Forelimb muscle (tissue), 1 donor: Measurements from ENCODE around the gene H2AZ2. TPM values are rescaled to one million over a fixed set of nuclear protein-coding genes. Genes with fewer than 3 reads are reported as not detected.
"Not testable (repeated sequence)": the region's sequence is repeated elsewhere in the genome, so short reads cannot be mapped to it uniquely, and the experiment has no call there.

Source experiments
- DNase-seq: peaks from one replicate; pipeline ENCODE4 v3.0.0-alpha.2; 2013; ENCODE audit warnings: low read depth
- polyA plus RNA-seq: library from polyadenylated mRNA; unstranded; fragments of 120-200 nt; gene quantifications from one replicate; pipeline ENCODE4 v1.2.1, GENCODE V29; 2013; ENCODE audit not compliant: insufficient read length

H2AZ2 gene
- polyA plus RNA-seq, 1 donor, result 116 TPM

DNA sequence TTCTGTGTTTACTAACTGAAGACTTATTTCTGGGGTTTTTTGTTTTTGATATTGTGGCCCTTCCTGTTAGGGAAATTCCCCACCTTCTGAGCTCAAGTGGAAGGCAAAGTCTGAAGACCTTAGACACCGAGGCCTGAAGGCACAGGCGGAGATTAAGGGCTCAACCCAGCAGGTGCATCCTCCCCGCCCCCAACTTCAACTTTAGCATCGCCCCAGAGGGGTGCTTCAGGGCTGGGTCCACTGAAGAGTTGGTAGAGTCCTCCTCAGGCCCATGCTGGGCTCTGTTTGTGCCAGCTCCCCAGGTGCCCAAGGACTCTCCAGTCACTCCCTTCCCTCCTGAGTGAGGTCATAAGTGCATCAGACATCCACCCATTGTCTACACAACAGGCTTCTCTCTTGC is 60.8 kb downstream of the H2AZ2 start:
- DNase-seq, result no peak

DNA sequence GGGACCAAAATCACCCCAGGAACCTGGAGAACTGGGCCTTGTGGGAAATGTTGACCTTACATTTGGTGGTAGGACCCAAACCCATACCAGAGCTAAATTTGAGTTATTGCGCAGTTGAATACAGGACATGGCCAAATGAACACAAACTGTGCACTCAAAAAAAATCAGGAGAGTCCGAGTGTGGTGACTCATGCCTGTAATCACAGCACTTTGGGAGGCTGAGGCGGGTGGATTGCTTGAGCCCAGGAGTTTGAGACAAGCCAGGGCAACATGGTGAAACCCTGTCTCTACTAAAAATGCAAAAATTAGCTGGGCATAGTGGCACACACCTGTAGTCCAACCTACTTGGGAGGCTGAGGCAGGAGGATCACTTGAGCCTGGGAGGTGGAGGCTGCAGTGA is 62.7 kb downstream of the H2AZ2 start:
- not testable (repeated sequence) for DNase-seq

DNA sequence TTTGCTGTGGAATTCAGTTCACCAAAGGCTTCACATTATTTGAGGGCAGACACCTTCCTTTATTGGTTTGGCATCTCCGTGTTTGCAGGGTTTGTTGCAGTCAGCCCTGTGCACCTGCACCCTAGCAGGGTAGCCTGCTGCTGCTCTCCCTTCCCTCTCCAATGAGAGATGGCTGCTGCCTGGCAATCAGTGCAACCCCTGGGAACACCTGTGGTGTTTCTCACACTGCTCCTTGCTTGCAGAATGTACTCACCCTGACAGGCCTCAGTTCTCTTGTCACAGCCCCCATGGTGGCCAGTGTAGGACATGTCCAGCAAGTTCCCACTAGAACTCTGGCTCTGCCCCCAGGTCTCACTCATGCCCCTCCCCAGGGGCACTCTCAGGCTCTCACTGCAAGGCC is 63.5 kb downstream of the H2AZ2 start:
- no peak for DNase-seq

DNA sequence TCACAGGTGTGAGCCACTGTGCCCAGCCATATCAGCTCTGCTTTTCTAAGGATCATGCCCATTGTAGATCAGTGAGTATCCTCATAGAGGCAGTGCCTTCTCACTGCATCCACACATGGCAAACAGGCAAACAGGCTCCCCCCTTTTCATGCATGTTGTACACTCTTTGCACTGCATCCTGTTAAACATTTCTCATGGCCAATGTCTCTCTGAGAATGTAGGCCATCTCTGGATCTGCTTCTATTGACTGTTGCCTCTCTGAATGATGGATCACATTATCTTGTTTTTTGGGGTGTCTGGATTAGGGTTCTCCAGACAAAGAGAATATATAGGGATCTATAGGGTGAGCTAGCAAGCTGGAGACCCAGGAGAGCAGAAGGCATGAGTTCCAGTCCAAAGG is 64.5 kb downstream of the H2AZ2 start:
- DNase-seq, result no peak

DNA sequence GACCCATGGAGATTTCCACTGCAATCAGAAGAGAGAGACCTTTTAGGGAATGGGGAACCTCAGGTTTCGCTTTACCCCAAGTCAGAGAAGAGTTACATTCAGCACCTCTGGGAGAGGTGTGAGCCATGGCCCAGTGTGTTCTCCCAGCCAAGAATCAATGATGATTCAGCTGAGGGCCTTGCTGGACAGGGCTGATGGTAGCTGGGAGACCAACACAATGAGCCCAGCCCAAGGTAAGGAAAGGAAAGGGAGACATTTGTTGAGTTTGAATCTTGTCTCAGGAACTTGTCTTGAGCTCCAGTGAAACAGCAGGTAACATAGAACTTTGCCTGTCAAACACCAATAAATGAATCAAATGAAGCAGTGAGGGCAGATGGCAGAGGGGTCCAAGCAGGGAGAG is 65.4 kb downstream of the H2AZ2 start:
- no peak for DNase-seq

Other genes starting within 250 kb of the H2AZ2 start
- 61.2 TPM for gene OGDH, start 241.5 kb downstream of the H2AZ2 start, polyA plus RNA-seq
- gene ZMIZ2, start 99.2 kb downstream of the H2AZ2 start, polyA plus RNA-seq, result 37.4 TPM
- gene PPIA, start 51.4 kb downstream of the H2AZ2 start, polyA plus RNA-seq, result 754 TPM
- gene PURB, start 37.4 kb upstream of the H2AZ2 start, polyA plus RNA-seq, result 33.9 TPM
- 0.77 TPM for gene MYO1G, start 130.9 kb upstream of the H2AZ2 start, polyA plus RNA-seq
- 42.1 TPM for gene CCM2, start 152.1 kb upstream of the H2AZ2 start, polyA plus RNA-seq
- gene NACAD, start 240.9 kb upstream of the H2AZ2 start, polyA plus RNA-seq, result 4.4 TPM